Kidney (tissue), 14 donors: ENCODE data around the gene SIGLEC8. TPM values are rescaled to one million over a fixed set of nuclear protein-coding genes. Genes with fewer than 3 reads are reported as not detected.
"Not testable (repeated sequence)": the region's sequence is repeated elsewhere in the genome, so short reads cannot be mapped to it uniquely, and the experiment has no call there.

ENCODE experiments used
- DNase-seq, 5 donors: peaks; one replicate each; pipeline ENCODE4 v3.0.0-alpha.2; 2013 to 2020
- FAIRE-seq: peaks from 2 replicates; lab custom pipeline; 2012; peaks lifted over from hg19 to GRCh38; lab: Jason Lieb, UNC
- H3K27ac ChIP-seq, 2 donors: one replicate each; pipeline ENCODE4 v1.7.0; 2013; ENCODE audit warnings: low read depth in 2 of 2, low read length in 2 of 2, inconsistent platforms in 1 of 2
- H3K27me3 ChIP-seq: one replicate; pipeline ENCODE4 v1.7.1; 2013; ENCODE audit warnings: low read length, inconsistent platforms; ENCODE audit not compliant: control insufficient read depth, insufficient read depth
- H3K36me3 ChIP-seq, 3 donors: one replicate each; pipeline versions ENCODE4 v1.7.0 to v1.7.1; 2013; ENCODE audit warnings: low read length in 3 of 3, control low read depth in 1 of 3, inconsistent platforms in 1 of 3; ENCODE audit not compliant: insufficient read depth in 3 of 3, control insufficient read depth in 2 of 3
- H3K4me1 ChIP-seq, 3 donors: one replicate each; pipeline versions ENCODE4 v1.7.0 to v1.7.1; 2013; ENCODE audit warnings: low read length in 3 of 3, inconsistent platforms in 1 of 3, low read depth in 1 of 3; ENCODE audit not compliant: control insufficient read depth in 2 of 3, insufficient read depth in 2 of 3
- H3K4me3 ChIP-seq, 3 donors: one replicate each; pipeline versions ENCODE4 v1.7.0 to v1.8.1; 2013; ENCODE audit warnings: low read length in 3 of 3, control low read depth in 1 of 3, inconsistent platforms in 1 of 3
- H3K9ac ChIP-seq, 3 donors: one replicate each; pipeline versions ENCODE4 v1.7.0 to v1.7.1; 2013; ENCODE audit warnings: low read length in 3 of 3, control low read depth in 1 of 3, inconsistent platforms in 1 of 3
- H3K9me3 ChIP-seq, 3 donors: one replicate each; pipeline versions ENCODE4 v1.7.0 to v1.7.1; 2013; ENCODE audit warnings: low read length in 3 of 3, control low read depth in 1 of 3, inconsistent platforms in 1 of 3; ENCODE audit not compliant: control insufficient read depth in 2 of 3, insufficient read depth in 1 of 3
- CTCF ChIP-seq: IDR thresholded peaks from 3 replicates; pipeline ENCODE4 v1.5.1; 2012; ENCODE audit warnings: mild to moderate bottlenecking, moderate library complexity, borderline replicate concordance; ENCODE audit not compliant: insufficient read depth; ENCODE audit errors: extremely low read depth
- intact Hi-C: fragments of 100-400 bp; cut with DNase I; formaldehyde crosslinking; loops from one replicate; pipeline ENCODE4 v1.11.1; 2022
- polyA plus RNA-seq: library from polyadenylated mRNA; stranded (reverse); fragments of 350-450 nt; fragmentation: Illumina TruSeq; extraction: RNeasy Lipid Tissue Mini Kit (QIAGEN cat#74804); gene quantifications from one replicate; pipeline ENCODE4 v1.2.3, GENCODE V29; 2014; ENCODE audit warnings: low read depth, low replicate concordance; ENCODE audit not compliant: insufficient read depth
- total RNA-seq: library from RNA; stranded (reverse); fragmentation: NEBNext Ultra II Directional; extraction: Animal tissue kit (Norgen Biotek cat#: 25700); gene quantifications from one replicate; pipeline ENCODE4 v1.2.1, GENCODE V29; 2021
- donor health status: control.
- donor health status: control.
- donor health status: control.
- donor health status: control.
- donor health status: control.
- donor health status: DM: yes; HTN: yes; CAD: no.
- donor health status: Normal renal cell carcinoma (clear cell type).

The SIGLEC8 gene
- total and polyA plus RNA-seq, 2 donors from 2014 or later = 1.8 TPM; not detected in 1

GRCh38 chr19:51417107-51417809 lies 41.0 kb downstream of the SIGLEC8 start, which contains the start of gene SIGLEC10:
Gene SIGLEC10 (minus strand): TSS chr19:51417642. CDS start chr19:51417581, 61 bp downstream.
- intact Hi-C loops = no loop called here
- no peaks in the 10 kb centered on the region for H3K4me1 ChIP-seq
- H3K9ac ChIP-seq = no peak within 1 kb of the TSS
- H3K36me3 ChIP-seq = no peaks in the 10 kb centered on the region
- TF ChIP-seq CTCF = no peak
- H3K27me3 ChIP-seq = no peaks in the 10 kb centered on the region
- no peaks in the 10 kb centered on the region for H3K9me3 ChIP-seq
- H3K4me3 ChIP-seq = no peak within 1 kb of the TSS
- FAIRE-seq = no peak
- no peak within 1 kb of the TSS for H3K27ac ChIP-seq
- DNase-seq = peak in 1 of 5 donors; percentile 80

- intact Hi-C loops, H3K4me3 ChIP-seq, H3K27me3 ChIP-seq, H3K4me1 ChIP-seq, H3K9me3 ChIP-seq, FAIRE-seq, H3K36me3 ChIP-seq, H3K9ac ChIP-seq, H3K27ac ChIP-seq: not testable (repeated sequence)
- DNase-seq = peak in 1 of 5 donors; percentile 66
Observed at GRCh38 chr19:51416422-51416821, 41.8 kb downstream of the SIGLEC8 start.

GRCh38 chr19:51415187-51415586 lies 43.1 kb downstream of the SIGLEC8 start:
- no peak overlapping the region for H3K4me3 ChIP-seq
- FAIRE-seq = no peak
- H3K9ac ChIP-seq = no peak overlapping the region

More at GRCh38 chr19:51415187-51415586, 43.1 kb downstream of the SIGLEC8 start:
- DNase-seq = peak in 1 of 5 donors; percentile 51
- H3K4me1 ChIP-seq = no peaks in the 10 kb centered on the region
- intact Hi-C loops = no loop called here
- no peak for TF ChIP-seq CTCF
- no peak overlapping the region for H3K27ac ChIP-seq
- H3K9me3 ChIP-seq = no peaks in the 10 kb centered on the region
- no peaks in the 10 kb centered on the region for H3K27me3 ChIP-seq
- no peaks in the 10 kb centered on the region for H3K36me3 ChIP-seq
